ENCODE data around the gene SCFD2.
"Not testable (repeated sequence)": the region's sequence is repeated elsewhere in the genome, so short reads cannot be mapped to it uniquely, and the experiment has no call there.

The SCFD2 gene

DNA sequence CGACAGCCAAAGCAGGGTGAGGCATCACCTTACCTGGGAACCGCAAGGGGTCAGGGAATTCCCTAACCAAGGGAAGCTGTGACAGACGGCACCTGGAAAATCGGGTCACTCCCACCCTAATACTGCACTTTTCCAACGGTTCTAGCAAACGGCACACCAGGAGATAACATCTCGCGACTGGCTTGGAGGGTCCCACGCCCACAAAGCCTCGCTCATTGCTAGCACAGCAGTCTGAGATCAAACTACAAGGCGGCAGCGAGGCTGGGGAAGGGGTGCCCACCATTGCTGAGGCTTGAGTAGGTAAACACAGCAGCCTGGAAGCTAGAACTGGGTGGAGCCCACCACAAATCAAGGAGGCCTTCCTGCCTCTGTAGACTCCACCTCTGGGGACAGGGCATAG lies 25.7 kb downstream of the SCFD2 start:
- DNase-seq, result not testable (repeated sequence)

DNA sequence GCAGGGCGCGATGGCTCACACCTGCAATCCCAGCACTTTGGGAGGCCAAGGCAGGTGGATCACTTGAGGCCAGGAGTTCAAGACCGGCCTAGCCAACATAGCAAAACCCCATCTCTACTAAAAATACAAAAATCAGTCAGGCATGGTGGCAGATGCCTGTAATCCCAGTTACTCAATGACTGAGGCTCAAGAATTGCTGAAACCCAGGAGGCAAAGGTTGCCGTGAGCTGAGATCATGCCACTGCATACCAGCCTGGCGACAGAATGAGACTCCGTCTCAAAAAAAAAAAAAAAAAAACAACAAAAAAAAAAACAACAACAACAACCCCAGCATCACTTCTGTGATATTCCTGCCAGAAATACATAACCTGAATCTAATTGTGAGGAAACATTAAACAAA lies 30.9 kb downstream of the SCFD2 start:
- DNase-seq, result not testable (repeated sequence)

DNA sequence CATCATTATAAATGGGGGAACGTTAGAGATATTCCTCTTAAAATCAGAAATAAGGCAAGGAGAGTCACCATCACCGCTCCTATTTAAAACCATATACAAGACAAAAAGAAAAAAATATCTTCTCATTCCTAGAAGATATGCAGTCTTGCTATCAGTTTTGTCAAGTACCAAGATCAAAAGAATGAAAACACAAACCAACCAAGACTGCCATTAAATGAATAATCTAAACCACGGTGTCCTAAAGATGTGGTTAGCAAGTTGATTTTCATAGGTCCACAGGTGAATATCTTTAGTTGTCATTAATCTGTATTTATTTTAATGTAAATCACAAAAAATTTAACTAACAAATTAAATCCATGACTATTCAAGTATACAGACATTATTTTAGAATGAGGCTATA lies 39.3 kb downstream of the SCFD2 start:
- DNase-seq, result no peak

DNA sequence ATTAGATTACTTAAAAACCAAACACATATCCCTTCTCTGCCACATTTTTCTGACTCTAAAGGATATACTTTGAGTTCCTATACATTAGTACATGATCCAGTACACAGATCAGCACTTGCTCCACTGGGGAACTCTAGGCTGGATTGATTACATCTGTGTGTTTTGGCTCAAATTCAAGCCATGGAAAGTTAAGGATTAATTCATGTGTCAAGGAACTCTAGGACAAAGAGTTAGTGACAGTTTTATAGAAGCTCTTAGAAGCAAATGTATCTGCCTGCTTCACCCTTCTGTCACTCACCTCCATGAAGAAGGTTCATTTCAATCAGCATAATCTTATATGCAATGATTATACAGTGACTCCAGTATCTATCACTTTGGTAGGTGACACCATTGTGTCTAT lies 43.2 kb downstream of the SCFD2 start:
- DNase-seq, result no peak

DNA sequence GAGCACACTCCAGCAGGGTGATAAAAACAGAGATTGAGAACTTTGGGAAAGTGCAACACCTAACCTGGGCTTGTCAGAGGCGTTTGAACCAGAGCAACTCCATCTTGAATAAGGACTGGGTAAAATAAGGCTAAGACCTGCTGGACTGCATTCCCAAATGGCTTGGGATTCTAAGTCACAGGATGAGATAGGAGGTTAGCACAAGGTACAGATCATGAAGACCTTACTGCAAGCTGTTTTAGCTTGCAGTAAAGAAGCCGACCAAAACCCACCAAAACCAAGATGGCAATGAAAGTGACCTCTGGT lies 43.9 kb downstream of the SCFD2 start:
- DNase-seq, result no peak

DNA sequence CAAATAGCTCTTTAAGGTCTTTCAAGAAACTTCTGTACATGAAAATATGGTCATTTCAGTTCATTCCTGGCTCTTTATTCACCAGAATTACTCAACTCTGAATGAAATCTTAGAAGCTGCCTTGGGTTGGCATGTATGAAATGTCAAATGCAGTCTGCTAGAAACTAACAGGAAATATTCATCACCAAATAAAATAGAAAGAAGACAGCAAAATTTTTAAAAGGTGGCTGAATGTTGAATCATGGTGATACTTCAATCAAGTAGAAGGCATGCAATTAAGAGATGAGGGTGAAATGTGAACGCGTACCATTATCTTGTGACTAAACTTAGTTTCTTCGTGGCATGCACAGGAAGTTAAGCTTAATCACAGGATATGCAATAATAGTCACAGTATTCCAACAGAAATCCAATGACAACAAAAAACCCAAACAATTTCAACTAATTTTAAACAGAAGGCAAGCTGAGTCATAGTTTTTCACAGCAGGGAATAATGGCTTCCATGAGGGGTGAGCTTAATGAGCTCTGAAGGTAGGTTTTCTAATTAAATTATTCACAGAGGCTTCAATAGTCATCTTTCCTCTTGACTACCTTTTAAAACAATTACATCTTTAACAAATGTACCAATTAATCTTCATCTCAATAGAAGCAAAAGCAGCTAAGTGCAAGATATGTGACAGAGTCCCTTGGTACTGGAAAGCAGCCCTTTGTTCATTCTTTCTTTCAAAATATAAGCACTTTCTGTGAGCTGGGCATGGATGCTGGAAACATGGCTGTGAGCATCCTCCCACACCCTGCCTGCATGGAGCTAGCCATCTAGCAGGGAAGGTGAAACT lies 44.5 kb downstream of the SCFD2 start:
- no peak for DNase-seq

DNA sequence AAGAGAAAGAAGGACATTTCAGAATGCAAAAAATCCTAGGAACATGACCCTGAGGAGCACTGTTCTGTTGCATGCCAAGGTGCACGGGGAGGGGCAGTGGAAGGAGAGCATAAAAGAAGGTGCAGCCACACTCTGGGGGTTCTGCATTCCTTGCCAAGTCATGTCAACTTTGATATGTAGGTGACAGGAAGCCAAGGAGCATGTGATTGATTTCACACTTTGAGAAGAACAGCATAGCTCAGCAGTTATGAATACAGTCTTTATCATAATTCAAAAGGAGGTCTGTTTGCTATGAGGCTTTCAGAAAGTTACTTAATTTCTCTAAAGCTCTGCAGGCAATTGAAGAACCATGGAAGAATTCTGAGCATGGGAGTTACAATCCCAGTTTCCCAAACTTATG lies 50.6 kb downstream of the SCFD2 start:
- DNase-seq, result no peak

DNA sequence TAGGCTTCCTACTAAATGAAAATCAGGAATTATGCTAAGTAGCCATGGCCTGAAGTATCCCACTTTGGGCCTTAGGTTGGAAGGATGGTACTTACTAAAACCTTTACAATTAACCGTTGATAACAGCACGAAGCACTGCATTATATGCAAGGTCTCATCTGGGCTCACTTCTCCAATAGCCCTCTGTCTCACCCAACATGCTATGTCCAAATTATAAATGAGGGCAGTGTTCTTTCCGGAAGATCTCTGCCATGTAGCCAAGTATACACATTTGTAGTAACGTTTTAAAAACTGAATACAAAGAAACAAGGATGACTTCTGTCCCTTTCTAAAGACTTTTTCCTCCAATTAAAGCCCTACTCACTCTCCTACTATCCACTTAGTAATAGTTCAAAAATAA lies 51.6 kb downstream of the SCFD2 start:
- no peak for DNase-seq

DNA sequence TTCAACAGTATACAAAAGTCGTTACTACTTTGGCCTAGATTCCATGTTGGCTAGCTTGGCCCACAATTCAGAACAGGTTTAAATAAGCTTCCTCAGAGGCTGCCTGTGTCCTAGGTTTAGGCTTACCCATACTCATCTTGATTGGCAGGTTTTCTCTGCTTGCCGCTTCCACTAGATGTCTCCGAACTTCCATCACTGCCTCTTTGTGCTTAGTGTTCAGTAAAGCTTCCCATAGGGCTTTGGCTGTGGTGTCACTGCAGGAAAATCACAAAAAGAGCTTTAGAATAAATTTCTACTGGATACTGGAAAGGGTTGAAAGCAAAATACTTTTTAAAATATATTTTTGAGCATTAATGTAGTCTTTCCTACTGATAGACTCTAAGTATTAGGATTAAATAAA lies 52.4 kb downstream of the SCFD2 start:
- DNase-seq, result no peak

DNA sequence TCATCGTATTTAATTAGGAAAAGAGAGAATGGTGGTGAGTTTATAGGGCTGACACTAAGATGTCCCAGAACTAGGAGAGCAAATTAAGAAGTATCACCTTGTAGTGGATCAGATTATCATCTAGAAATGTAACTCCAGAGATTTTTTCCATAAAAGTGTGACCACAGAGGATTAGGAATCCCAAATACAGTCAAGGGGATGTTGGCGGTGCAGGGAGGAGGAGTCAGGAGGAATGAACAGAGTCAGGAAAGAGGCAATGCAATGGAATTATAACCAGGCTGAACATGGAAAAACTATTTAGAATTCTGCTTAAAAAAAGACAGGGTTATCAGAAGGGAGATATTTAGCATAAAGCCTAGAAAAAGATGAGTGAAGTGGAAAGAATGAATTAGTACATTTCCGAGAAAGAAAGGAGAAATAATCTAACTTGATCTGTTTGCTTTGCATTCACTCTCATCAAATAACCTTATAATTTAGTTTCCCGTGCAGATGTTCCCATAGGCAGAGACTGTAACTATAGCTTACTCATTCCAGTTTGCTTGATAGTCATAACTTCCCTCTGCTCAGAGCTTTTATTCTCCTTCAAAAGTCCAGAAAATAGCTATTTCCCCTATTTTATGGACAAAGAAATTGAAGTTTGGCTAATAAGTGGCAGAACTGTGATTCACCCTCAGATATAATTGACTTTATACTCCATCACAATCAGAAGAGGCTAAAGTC lies 56.4 kb downstream of the SCFD2 start:
- no peak for DNase-seq

DNA sequence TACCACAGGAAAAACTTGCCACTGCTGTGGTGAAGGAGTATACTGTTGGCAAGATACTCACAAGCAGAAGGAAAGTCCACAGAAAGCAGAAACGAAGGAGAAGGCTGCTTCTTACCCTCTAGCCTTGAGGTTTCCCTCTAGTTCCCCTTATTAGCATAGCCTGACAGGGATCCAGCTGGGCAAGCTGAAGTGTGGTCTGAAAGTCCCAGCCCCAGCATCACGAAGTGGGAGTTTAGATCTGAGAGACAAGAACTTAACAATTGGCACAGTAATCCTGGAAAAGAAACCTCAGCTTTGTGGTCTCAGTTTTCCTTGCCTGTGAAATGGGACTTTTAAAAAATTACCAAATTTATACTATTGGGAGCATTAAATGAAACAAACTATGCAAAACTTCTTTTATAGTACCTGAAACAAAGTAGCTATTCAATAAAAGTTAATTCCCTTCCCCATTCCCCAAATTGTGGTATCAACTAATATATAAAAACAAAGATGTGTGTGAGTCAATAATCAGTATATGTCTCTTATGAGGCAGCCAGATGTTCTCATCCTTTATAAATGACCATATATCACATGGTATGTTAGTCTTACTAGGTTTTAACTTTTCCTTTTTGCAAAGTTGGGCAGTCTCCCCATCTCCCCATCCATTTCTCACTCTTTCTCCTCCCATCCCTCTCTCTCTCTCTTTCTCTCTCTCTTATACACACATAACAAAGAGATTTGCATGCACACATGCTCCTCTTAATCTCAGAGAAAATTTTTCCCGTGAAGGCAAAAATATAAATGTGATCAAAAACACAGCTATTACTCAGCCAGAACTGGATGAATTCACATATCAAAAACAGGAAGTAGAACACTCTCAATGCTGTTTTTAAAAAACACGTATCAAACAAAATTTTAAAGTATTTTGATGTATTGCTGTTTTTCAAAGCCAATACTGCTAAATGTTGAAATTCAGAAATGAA lies 57.8 kb downstream of the SCFD2 start:
- DNase-seq, result no peak

DNA sequence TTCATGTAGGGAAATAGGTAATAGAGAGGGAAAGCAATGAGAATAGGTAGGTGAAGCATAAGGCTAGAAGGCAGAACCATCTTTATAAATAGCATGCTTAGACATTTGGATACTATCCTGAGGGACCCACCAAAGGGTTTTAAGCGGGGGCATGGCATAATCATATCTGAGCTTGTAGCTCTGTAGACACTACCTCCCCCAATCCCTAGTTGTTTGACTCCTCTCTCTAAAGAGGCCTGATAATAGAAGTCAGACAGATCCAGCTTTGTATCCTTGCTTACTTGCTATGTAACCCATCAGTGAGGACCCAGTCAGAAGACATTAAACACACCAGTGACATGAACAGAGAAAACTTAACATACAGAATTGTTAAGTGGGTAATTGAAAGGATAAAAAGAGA lies 58.7 kb downstream of the SCFD2 start:
- DNase-seq, result no peak

DNA sequence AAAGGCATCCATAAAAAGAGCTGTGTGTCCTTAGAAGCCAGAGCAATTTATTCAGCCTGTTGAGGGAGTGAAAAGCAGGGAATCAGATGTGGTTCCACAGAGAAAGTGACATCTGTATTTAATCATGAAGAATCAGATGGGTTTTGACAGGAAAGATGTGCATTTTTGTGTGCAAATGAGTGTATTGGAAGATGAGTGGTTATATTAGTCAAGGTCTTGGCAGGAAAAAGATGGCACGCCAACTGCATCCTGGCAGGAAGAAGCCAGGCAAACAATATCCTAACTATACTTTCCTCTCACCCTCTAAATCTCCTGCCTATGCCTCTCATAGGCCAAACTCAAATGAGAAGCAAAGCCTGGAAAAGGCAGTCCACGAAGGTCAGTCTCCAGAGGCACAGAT lies 59.1 kb downstream of the SCFD2 start:
- DNase-seq, result no peak

DNA sequence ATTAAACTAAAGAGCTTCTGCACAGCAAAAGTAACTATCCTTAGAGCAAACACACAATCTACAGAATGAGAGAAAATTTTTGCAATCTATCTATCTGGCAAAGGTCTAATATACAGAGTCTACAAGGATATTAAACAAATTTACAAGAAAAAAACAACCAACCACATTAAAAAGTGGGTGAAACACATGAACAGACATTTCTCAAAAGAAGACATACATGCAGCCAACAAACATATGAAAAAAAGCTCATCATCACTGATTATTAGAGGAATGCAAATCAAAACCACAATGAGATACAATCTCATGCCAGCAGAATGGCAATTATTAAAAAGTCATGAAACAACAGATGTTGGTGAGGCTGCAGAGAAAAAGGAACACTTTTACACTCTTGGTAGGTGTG lies 73.7 kb downstream of the SCFD2 start:
- DNase-seq, result not testable (repeated sequence)

DNA sequence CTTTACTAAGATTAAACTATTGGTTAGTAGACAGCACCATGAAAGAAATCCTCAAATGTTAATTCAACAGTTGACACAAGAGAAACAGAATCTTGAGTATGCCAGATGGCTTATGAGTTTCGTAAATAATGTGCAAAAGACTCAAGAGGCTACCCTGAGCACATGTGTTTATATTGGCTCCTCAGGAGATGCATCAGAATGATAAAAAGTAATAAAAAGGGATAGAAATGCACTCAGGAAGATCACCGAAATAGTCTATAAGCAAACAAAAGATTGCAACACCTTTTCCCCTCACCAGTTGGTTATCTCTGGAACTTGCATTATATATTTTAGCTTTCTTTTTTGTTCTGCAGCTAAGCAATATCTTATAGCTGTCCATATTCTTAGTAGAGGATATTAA lies 84.4 kb downstream of the SCFD2 start:
- no peak for DNase-seq

DNA sequence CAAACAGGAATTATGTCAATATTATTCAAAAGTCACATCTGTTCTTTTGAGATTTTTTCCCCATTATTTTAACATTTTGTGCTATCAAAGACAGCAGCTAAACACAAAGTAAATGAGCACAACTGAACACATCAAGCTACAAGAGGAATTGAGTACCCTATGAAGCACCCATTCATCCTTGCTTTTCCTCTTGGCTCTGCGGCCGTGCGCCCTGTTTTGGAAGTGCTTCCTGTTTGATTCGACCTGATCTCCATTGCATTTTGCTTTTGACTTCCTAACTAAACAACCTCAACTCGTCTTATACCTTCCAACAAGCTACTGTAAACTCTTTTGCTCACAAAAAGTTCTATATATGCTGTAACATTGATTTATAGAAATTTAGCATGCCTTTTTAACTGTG lies 85.0 kb downstream of the SCFD2 start:
- DNase-seq, result no peak

DNA sequence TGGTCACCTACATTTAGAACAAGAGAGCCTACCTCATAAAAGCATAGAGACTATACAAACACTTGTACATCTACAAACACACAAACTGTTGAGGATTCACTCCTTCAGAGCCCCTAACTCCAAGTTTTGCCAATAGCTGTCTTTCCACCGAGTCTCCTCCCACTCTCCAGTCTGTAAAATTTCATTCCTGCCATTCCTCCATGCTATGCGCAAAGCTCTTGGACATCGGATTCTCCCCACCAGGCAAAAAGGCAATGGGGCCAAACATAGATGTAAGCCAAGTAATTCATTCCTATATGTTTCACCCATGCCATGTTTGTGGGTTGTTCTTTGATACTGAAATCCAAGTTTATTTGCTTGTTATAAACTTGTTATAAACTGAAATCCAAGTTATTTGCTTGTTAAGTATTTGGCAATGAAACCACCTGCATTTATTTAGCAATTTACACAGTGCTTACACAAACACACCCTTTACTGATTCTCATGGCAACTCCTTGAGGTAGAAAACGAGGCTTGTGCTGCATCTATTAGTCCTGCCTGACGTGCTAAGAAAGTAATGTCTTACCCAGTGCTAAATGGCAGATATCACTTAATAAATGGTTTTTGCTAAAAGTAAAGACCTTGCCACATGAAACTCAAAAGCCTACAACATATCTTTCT lies 91.1 kb downstream of the SCFD2 start:
- no peak for DNase-seq

DNA sequence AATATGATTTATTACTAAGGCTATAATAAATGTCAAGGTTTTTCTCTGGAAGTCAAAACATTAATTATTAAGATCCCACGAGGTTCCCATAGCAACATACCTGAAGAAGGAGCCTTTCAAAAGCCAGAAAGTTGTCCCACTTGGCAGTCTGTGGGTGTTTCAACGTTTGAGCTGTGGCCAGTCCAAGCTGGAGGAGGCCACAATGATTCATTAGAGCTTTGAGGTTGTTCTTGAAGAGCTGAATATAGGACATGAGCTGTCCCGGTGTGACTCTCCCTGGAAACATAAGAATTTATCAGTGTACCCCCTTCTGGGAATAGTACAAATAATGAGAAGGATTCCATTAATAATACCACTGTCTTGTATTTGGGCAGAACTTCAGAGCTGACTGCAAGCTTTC lies 92.1 kb downstream of the SCFD2 start:
- DNase-seq, result no peak

DNA sequence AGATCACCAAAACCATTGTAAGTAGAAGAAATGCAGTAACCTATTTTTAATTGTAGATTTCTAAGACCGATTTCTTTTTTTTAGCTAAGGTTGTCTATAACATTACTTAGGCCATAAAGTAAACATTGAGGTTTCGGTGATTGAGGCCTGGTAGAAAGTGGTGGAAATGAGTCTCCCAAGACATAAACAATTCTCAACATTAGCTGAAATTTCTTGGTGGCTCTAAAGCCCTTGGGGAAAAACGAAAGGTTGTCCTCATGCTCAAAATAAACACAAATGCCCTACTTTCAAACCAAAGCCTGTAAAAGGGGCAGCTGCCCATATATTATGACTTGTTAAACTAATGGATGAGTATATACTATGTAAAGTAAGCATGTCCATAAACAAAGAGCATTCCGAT lies 98.8 kb downstream of the SCFD2 start:
- no peak for DNase-seq

DNA sequence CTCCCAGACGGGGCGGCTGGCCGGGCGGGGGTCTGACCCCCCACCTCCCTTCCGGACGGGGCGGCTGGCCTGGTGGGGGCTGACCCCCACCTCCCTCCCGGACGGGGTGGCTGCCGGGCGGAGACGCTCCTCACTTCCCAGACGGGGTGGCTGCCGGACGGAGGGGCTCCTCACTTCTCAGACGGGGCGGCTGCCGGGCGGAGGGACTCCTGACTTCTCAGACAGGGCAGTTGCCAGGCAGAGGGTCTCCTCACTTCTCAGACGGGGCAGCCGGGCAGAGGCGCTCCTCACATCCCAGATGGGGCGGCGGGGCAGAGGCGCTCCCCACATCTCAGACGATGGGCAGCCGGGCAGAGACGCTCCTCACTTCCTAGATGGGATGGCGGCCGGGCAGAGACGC lies 109.9 kb downstream of the SCFD2 start:
- not testable (repeated sequence) for DNase-seq

DNA sequence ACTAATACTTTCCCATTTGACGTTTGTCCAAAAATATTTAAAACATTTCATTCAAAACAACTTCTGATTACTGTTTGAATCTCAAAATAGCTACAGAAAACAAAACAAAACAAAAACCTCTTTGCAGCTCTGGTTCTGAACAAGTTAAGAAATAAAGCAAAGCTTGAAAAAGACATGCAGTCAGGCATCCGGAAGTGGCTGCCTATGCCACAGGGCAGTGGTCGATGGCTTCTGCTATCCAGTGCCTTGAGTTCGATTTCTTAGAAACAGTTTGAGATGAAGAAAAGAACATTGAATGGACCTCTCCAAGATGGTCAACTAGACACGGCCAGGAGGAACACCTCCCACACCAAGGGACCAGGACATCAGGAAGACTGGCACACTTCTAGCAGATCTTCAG lies 125.3 kb downstream of the SCFD2 start:
- DNase-seq, result no peak

DNA sequence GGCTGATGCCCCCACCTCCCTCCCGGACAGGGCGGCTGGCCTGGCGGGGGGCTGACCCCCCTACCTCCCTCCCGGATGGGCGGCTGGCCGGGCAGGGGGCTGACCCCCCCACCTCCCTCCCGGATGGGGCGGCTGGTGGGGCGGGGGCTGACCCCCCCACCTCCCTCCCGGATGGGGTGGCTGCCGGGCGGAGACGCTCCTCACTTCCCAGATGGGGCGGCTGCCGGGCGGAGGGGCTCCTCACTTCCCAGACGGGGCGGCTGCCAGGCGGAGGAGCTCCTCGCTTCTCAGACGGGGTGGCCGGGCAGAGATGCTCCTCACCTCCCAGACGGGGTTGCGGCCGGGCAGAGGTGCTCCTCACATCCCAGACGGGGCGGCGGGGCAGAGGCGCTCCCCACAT lies 127.5 kb downstream of the SCFD2 start:
- not testable (repeated sequence) for DNase-seq

DNA sequence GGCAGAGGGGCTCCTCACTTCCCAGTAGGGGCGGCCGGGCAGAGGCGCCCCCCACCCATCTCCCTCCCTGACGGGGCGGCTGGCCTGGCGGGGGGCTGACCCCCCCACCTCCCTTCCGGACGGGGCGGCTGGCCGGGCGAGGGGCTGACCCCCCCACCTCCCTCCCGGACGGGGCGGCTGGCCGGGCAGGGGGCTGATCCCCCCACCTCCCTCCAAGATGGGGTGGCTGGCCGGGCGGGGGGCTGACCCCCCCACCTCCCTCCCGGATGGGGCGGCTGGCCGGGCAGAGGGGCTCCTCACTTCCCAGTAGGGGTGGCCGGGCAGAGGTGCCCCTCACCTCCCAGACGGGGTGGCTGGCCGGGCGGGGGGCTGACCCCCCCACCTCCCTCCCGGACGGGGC lies 128.1 kb downstream of the SCFD2 start:
- not testable (repeated sequence) for DNase-seq
